Fibroblast of lung (primary cell): ENCODE results near the gene BICRA.

Source experiments
- CTCF ChIP-seq, 2 donors: IDR thresholded peaks in 1 of 2; conservative IDR thresholded peaks in 1 of 2; 1 replicate in 1 of 2; 2 replicates in 1 of 2; pipeline ENCODE4 v1.5.1; 2011 to 2012; ENCODE audit warnings: low read length in 2 of 2, control low read depth in 1 of 2, inconsistent platforms in 1 of 2, low read depth in 1 of 2, mild to moderate bottlenecking in 1 of 2
- EZH2 ChIP-seq: IDR thresholded peaks from 2 replicates; pipeline ENCODE4 v1.5.1; 2012; ENCODE audit warnings: low read length, control low read depth, mild to moderate bottlenecking; ENCODE audit errors: missing control alignments

DNA sequence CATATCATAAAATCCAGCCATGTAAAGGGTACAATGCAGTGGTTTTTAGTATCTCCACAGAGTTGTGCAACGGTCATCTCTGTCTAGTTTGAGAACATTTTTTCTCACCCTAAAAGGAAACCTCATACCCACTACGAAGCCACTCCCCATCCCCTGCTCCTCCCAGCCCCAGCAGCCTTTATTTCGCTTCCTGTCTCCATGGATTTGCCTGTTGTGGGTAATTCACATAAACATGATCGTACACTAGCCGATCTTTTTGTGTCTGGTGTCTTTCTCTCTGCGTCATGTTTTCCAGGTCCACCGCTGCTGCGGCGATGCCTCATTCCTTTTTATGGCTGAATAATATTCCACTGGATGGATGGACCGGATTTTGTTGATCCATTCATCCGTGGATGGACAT is 28.6 kb downstream of the BICRA start:
- TF ChIP-seq CTCF (conservative IDR thresholded peaks at IDR 0.05 in 1 of 2, IDR thresholded peaks at IDR 0.05 in 1 of 2; ENCODE audit: low read depth in 1 of 2, low read length in 2 of 2) = no peak
- no peak for TF ChIP-seq EZH2
